HG03175 (cell line): ENCODE data around the gene BCL2.
A peak's percentile ranks its signal among the peaks of the same experiment; 100 is the strongest.

Source experiments
- ATAC-seq: cut with Tn5 transposase; IDR thresholded peaks from one replicate; pipeline ENCODE4 v1.9.1; 2021; ENCODE audit warnings: mild to moderate bottlenecking, moderate library complexity; ENCODE audit not compliant: unreplicated experiment

Gene BCL2

DNA sequence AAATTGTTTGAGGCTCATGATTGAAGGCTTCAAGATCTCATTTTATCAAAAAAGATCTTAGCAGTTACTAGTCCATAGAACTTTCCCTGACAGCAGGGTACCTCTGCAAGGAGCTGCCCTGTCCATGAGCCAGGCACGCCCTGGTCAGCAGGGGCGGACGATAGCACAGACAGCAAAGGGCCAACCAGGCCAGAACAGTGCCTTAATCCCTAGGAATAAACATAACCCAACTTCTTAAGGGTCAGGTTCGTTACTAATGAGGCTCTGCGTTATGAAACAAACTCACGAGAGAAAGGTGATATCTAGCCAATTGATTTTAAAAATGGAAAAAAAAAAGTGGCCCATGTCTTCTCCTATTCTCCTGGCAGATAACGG lies 59.2 kb downstream of the BCL2 start:
- ATAC-seq: no peak

GRCh38 chr18:63259567-63260379 lies 59.8 kb downstream of the BCL2 start:
- no peak for ATAC-seq

DNA sequence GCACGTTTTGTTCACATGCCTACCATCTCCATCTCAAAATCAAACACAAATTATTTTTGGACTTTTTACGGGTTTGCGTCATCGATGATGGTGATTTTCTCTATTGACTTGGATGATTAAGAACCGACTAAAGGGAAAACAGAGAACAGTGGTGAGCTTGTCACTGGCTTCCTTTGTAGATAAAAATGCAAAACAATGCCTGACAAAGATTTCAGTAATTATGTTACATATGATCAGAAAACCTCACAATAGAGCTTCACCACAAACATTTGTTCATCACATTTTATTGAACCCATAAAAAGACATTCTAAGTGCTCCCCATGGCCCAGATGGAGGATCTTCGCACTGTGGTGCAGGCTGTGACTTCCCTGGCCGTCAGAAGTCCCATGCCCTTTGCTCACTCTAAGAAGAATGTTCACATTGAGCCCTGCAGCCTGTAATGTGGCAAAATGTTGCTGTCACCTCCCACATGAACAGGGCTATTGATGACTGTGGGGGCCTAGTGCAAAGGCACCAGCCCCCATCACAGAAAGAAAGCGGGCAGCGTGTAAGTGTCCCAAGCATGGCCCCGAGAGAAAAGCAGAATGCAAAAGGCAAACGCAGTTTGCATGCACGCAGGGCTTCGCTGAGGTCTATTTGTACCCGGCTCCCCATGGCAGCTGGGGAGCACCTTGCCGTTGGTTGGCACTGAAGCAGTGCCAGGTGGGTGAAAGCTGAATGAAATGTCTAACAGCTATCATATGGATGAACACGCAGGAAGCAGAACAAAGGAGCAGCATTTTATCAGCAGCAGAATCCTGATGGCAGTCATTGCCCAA lies 60.6 kb downstream of the BCL2 start:
- no peak for ATAC-seq

- no peak for ATAC-seq
Measured at GRCh38 chr18:63257453-63257852, 62.1 kb downstream of the BCL2 start.

- ATAC-seq: peak; percentile 45
Measured at GRCh38 chr18:63255435-63255834, 64.1 kb downstream of the BCL2 start.

DNA sequence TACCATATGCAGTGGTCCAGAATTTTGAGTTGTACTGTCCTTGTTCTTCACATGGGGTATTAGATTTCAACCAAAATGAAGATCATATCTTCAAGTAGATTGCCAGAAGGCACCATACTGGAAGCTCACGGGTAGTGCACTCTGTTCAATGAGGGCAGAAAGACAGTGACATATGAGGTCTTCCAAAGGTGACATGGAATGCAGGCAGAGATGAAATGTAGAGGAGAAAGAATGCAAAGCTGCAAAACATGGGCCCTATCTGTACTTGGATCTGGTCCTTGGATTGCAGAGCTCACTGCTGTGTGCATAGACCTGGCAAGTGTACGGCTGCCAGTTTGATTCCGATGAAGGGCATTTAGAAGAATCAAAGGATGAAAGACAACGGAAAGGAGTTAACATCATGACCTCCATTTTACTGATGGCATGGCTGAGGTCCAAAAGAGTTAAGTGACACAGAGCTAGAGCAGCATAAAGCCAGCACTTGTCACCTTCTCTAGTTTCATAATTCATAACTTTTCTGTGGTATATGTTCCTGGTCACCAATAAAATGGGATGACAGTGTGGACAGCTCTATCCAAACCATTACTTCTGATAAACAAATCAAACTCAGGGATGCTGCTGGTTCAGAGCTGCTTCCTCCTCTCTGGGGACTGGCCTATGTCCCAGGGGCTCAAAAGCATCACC lies 64.7 kb downstream of the BCL2 start:
- no peak for ATAC-seq

GRCh38 chr18:63253428-63254372 lies 65.9 kb downstream of the BCL2 start:
- no peak for ATAC-seq

- ATAC-seq: no peak
Measured at GRCh38 chr18:63253014-63253413, 66.6 kb downstream of the BCL2 start.

- no peak for ATAC-seq
Measured at GRCh38 chr18:63249771-63250170, 69.8 kb downstream of the BCL2 start.

DNA sequence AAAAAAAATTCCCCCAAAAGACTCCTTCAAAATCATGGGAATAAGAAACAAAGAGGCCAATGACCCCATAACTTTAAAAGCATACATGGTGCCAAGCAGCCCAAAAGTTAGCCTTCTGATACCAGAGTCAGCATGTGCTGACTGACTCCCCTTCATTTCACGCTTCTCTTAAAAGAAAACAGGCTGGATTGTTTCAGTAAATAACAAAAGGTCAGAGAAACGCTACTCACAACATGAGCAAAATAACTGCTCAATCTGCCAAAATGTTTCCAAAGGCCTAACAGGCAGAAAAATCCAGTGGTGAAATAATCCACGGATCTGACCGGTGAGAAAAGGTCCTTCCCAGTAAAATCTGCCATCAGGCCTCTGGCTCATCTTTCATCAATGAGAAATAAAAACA lies 71.6 kb downstream of the BCL2 start:
- no peak for ATAC-seq

DNA sequence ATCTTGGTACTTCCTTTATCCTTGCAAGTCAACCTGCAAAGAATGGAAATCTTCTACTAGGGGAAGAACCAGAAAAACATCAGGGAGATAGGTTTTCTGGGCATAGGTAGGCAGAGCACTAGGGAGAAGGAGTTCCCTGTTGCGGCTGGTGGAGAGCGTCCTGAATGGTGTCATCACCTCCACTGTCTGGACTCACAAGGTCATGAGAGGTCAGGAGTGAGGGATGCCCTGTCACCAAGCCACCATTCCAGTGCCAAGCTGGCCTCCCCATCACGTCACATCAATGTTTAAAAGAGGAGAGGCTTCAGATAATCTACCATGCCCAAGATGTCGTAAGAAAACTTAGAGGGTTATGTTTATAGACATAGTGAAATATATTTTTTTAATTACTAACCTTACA lies 72.1 kb downstream of the BCL2 start:
- ATAC-seq: no peak

DNA sequence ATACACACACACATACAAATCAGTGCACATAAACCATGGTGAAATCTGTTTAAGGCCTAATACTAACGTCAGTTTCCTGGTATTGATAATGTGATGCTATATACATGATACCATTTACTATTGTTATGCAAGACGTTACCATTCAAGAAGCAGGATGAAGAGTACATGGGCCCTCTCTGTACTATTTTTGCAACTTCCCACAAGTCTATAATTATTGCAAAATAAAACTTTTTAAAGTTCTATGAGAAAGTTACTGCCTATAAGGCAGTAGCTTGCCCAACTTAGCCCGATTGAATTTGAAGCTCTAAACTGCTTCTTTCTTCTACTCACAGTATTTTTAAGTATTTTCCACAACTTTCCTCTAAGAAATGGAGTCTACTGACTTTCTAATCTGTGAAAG lies 74.0 kb downstream of the BCL2 start:
- no peak for ATAC-seq

- ATAC-seq: no peak
Measured at GRCh38 chr18:63244607-63245006, 75.0 kb downstream of the BCL2 start.

- ATAC-seq: no peak
Measured at GRCh38 chr18:63241760-63242159, 77.8 kb downstream of the BCL2 start.

DNA sequence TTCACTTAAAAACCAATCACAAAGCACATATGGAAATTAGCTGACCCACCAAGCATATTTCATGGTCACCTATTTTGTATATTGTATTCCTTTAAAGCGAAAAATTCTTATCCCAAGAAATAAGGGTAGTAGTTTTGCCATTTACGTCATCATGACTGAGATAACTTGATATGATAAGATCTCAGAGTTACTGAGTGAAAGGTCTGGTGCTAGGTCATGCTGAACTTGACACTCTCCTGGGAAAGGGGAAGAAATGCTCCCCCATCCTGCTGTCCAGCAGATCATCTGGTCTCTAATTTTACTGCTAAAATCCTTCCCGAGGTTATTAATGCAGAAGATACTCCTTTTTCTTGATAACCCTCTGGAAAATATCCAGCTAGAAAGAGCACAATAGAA lies 78.3 kb downstream of the BCL2 start:
- ATAC-seq: no peak

DNA sequence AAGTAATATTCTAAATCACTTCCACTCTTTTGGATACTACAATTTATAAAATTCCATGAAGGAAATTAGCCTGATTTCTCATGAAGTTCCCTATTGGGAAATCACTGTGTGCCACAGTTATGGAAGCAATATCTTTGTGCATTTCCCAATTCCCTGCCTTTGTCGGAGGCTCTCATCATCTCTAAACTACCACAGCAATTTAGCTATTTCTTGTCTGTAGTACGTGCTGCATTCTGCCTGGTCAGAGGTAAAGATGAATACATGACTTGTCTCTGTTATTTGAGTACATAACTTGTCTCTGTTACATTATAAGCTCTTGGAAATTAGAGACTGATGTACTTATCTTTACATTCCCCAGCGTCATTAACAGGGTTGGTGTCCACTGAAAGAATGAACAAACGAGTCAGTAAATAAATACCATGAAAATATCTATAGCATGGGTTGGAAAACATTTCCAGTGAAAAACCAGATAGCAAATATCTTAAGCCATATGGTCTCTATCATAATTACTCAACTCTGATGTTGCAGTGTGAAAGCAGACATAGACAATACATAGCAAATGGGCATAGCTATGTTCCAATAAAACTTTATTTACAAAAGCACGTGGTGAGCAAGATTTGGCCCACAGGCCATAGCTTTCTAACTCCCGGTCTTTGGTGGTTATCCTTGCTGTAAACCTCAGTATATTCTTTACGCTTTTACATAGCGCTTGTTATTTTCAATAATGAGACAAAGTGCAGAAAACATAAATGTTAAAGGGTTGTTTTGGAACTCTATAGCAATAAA lies 78.8 kb downstream of the BCL2 start:
- ATAC-seq: no peak

- ATAC-seq: no peak
Measured at GRCh38 chr18:63238693-63239075, 80.9 kb downstream of the BCL2 start.

DNA sequence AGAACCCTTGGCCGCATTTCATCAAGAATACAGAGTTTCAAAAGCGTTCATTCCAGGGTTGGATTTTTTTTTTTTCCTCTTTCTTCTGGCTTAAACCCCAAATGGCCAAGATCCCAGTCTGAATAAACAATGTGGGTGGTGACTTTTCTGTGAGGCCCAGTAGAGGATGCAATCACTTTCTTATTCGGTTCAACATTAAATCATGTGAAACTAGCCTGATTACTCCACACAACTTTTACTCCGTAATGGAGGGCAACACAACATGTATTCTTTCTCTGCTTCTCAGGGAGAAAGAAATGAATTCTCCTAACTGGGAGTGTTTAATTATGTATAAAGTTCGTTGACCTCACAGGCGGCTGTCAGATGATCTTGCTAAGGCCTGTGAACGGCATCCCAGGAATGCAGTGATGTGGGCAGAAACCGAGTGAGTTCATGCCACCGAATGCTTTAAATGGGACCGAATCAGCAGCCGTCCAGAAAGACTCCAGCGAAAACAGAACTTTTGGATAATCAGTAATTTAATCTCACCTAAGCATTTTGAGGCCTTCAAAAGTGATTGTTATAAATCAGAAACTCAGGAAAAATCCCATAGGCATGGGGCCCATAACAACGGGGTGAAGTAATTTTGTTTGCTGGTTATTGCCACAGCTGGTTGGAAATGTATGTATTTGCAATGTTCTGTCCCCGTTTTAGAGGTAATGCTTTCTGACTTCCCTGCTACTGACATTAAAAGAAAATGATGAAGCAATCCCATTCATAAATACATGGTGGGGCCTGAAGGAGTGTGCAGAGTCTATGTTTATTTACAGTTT lies 81.5 kb downstream of the BCL2 start:
- no peak for ATAC-seq
